Astrocyte (in vitro differentiated cells and primary cell): Measurements from ENCODE around the gene COLEC11.

Experiments
- EZH2 ChIP-seq: IDR thresholded peaks from 2 replicates; pipeline ENCODE4 v1.6.1; 2012; ENCODE audit warnings: mild to moderate bottlenecking, low read length, inconsistent platforms; ENCODE audit not compliant: insufficient read depth
- TF ChIP-seq, protein P1 (sequence below): IDR thresholded peaks from 2 replicates; pipeline ENCODE4 v1.5.1; 2011; ENCODE audit warnings: low read depth, mild to moderate bottlenecking, inconsistent platforms, low read length, moderate library complexity; ENCODE audit not compliant: insufficient read depth

DNA sequence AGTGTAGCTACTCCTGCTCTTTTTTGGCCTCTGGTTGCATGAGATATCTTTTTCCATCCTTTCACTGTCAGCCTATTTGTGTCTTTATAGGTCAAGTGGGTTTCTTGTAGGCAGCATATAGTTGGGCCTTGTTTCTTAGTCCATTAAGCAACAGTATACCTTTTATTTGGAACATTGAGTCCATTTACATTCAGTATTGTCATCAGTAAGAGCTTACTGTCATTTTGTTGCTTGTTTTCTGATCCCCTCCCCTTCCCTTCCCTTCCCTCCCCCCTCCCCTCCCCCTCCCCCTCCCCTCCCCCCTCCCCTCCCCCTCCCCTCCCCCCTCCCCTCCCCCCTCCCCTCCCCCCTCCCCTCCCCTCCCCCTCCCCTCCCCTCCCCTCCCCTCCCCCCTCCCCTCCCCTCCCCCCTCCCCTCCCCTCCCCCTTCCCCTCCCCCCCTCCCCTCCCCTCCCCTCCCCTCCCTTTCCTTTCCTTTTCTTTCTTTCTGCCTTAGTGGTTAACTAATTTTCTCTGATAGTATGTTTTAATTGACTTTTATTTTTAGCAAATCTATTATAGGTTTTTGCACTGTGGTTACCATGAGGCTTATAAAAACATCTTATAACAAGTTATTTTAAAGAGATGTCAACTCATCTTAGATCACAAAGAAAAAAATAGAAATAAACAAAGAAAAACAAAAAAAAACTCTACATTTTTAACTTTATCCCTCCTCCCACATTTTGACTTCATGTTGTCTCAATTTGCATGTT is 95.3 kb downstream of the COLEC11 start:
- TF ChIP-seq, protein P1, sequence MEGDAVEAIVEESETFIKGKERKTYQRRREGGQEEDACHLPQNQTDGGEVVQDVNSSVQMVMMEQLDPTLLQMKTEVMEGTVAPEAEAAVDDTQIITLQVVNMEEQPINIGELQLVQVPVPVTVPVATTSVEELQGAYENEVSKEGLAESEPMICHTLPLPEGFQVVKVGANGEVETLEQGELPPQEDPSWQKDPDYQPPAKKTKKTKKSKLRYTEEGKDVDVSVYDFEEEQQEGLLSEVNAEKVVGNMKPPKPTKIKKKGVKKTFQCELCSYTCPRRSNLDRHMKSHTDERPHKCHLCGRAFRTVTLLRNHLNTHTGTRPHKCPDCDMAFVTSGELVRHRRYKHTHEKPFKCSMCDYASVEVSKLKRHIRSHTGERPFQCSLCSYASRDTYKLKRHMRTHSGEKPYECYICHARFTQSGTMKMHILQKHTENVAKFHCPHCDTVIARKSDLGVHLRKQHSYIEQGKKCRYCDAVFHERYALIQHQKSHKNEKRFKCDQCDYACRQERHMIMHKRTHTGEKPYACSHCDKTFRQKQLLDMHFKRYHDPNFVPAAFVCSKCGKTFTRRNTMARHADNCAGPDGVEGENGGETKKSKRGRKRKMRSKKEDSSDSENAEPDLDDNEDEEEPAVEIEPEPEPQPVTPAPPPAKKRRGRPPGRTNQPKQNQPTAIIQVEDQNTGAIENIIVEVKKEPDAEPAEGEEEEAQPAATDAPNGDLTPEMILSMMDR: no peak
- TF ChIP-seq EZH2: no peak
